Esophagus muscularis mucosa (tissue), 3 donors: ENCODE data around the gene CDH8.
"Not testable (repeated sequence)": the region's sequence is repeated elsewhere in the genome, so short reads cannot be mapped to it uniquely, and the experiment has no call there.

Source experiments
- POLR2A ChIP-seq: fragments of 450-650 bp; IDR thresholded peaks from one replicate; pipeline ENCODE4 v1.6.1; 2017; ENCODE audit warnings: antibody characterized with exemption, moderate library complexity, mild to moderate bottlenecking, low read depth
- POLR2AphosphoS5 ChIP-seq, 2 donors: sonication (generic); formaldehyde crosslinking; IDR thresholded peaks; one replicate each; pipeline ENCODE4 v1.6.1; 2017; ENCODE audit warnings: antibody characterized with exemption in 2 of 2
- TF ChIP-seq, protein P1 (sequence below), 3 experiments: fragments of 200-600 bp in 2 of 3; fragments of 450-650 bp in 1 of 3; sonication (generic) in 2 of 3; IDR thresholded peaks; one replicate each; pipeline ENCODE4 v1.5.1; 2017 to 2019; ENCODE audit warnings: antibody characterized with exemption in 3 of 3, mild to moderate bottlenecking in 2 of 3, moderate library complexity in 1 of 3

DNA sequence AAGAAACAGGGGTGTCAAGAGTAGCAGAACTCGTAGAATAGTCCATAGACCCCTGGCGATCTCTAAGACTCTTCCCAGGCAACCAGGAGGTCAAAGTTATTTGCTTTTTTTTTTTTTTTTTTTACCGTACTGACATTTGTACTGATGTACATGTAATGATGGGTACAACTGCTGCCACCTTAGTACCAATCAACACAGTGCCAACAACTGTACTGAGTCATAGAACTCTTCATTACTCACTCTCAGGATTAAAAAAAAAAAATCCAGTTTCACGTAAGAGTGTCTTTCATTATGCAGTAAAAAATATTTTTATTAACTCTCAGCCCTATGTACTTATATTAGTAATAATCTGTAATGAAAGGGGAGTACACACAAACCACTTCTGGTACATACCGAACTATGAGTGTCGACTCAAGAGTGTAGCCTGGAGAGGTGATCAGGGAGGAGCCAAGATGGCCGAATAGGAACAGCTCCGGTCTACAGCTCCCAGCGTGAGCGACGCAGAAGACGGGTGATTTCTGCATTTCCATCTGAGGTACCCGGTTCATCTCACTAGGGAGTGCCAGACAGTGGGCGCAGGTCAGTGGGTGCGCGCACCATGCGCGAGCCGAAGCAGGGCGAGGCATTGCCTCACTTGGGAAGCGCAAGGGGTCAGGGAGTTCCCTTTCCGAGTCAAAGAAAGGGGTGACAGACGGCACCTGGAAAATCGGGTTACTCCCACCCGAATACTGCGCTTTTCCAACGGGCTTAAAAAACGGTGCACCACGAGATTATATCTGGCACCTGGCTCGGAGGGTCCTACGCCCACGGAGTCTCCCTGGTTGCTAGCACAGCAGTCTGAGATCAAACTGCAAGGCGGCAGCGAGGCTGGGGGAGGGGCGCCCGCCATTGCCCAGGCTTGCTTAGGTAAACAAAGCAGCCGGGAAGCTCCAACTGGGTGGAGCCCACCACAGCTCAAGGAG, 118.1 kb downstream of the CDH8 start:
- TF ChIP-seq, protein P1, sequence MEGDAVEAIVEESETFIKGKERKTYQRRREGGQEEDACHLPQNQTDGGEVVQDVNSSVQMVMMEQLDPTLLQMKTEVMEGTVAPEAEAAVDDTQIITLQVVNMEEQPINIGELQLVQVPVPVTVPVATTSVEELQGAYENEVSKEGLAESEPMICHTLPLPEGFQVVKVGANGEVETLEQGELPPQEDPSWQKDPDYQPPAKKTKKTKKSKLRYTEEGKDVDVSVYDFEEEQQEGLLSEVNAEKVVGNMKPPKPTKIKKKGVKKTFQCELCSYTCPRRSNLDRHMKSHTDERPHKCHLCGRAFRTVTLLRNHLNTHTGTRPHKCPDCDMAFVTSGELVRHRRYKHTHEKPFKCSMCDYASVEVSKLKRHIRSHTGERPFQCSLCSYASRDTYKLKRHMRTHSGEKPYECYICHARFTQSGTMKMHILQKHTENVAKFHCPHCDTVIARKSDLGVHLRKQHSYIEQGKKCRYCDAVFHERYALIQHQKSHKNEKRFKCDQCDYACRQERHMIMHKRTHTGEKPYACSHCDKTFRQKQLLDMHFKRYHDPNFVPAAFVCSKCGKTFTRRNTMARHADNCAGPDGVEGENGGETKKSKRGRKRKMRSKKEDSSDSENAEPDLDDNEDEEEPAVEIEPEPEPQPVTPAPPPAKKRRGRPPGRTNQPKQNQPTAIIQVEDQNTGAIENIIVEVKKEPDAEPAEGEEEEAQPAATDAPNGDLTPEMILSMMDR (IDR thresholded peaks at IDR 0.05), result not testable (repeated sequence)
- TF ChIP-seq POLR2A; POLR2AphosphoS5 (IDR thresholded peaks at IDR 0.05): not testable (repeated sequence)
